Keratinocyte (primary cell): ENCODE data around the gene PTPRD. TPM values are rescaled to one million over a fixed set of nuclear protein-coding genes. Genes with fewer than 3 reads are reported as not detected.

Source experiments
- DNase-seq: peaks from one replicate; pipeline ENCODE4 v3.0.0-alpha.2; 2011; ENCODE audit warnings: low read depth, missing footprints, low spot score
- FAIRE-seq: peaks from 2 replicates; lab custom pipeline; 2011; peaks lifted over from hg19 to GRCh38; lab: Jason Lieb, UNC
- H2AFZ ChIP-seq: 2 replicates; pipeline ENCODE4 v1.6.0; 2012; ENCODE audit warnings: low read length, control low read depth, inconsistent platforms; ENCODE audit not compliant: control insufficient read depth
- H3K27ac ChIP-seq: 2 replicates; pipeline ENCODE4 v1.5.1; 2011; ENCODE audit warnings: low read length; ENCODE audit not compliant: control insufficient read depth, insufficient read depth
- H3K27me3 ChIP-seq: 3 replicates; pipeline ENCODE4 v1.6.0; 2011; ENCODE audit warnings: low read length; ENCODE audit not compliant: control insufficient read depth, insufficient read depth; ENCODE audit errors: extremely low read depth
- H3K36me3 ChIP-seq, 2 experiments: 2 replicates in 1 of 2; 3 replicates in 1 of 2; pipeline ENCODE4 v1.5.1; 2011; ENCODE audit warnings: low read length in 2 of 2, mild to moderate bottlenecking in 1 of 2; ENCODE audit not compliant: control insufficient read depth in 2 of 2, insufficient read depth in 2 of 2; ENCODE audit errors: extremely low read depth in 1 of 2
- H3K4me1 ChIP-seq: 3 replicates; pipeline ENCODE4 v1.5.1; 2011; ENCODE audit warnings: low read length; ENCODE audit not compliant: control insufficient read depth, insufficient read depth; ENCODE audit errors: extremely low read depth
- H3K4me2 ChIP-seq: 3 replicates; pipeline ENCODE4 v1.6.0; 2011; ENCODE audit warnings: low read depth, low read length; ENCODE audit not compliant: control insufficient read depth, insufficient read depth; ENCODE audit errors: extremely low read depth
- H3K4me3 ChIP-seq, 3 experiments: fragments of 200-600 bp in 1 of 3; sonication (generic) in 1 of 3; 2 replicates in 2 of 3; 3 replicates in 1 of 3; pipeline ENCODE4 v1.5.1; 2011 to 2016; ENCODE audit warnings: low read length in 3 of 3, mild to moderate bottlenecking in 3 of 3, control low read depth in 2 of 3, inconsistent platforms in 1 of 3, low read depth in 1 of 3, mixed read lengths in 1 of 3, mixed run types in 1 of 3, moderate library complexity in 1 of 3; ENCODE audit not compliant: control insufficient read depth in 2 of 3, insufficient read depth in 2 of 3; ENCODE audit errors: extremely low read depth in 1 of 3
- H3K79me2 ChIP-seq: 2 replicates; pipeline ENCODE4 v1.6.0; 2012; ENCODE audit warnings: low read length; ENCODE audit not compliant: control insufficient read depth, insufficient read depth
- H3K9ac ChIP-seq: 3 replicates; pipeline ENCODE4 v1.6.0; 2011; ENCODE audit warnings: low read length; ENCODE audit not compliant: control insufficient read depth, insufficient read depth; ENCODE audit errors: extremely low read depth
- H3K9me1 ChIP-seq: 3 replicates; pipeline ENCODE4 v1.6.0; 2011; ENCODE audit warnings: low read length; ENCODE audit not compliant: control insufficient read depth, insufficient read depth; ENCODE audit errors: extremely low read depth
- H3K9me3 ChIP-seq: 2 replicates; pipeline ENCODE4 v1.5.1; 2012; ENCODE audit warnings: low read depth, low read length; ENCODE audit not compliant: control insufficient read depth
- H4K20me1 ChIP-seq: 3 replicates; pipeline ENCODE4 v1.6.0; 2011; ENCODE audit warnings: low read length; ENCODE audit not compliant: control insufficient read depth, insufficient read depth; ENCODE audit errors: extremely low read depth
- EZH2 ChIP-seq: IDR thresholded peaks from one replicate; pipeline ENCODE4 v1.6.1; 2012; ENCODE audit warnings: inconsistent platforms, mild to moderate bottlenecking, low read length, moderate library complexity
- dilution Hi-C: fragments of 300-500 bp; cut with MboI; formaldehyde crosslinking; loops from one replicate; pipeline ENCODE4 v1.7.0; 2020; ENCODE audit warnings: low sequenced_read_pairs; ENCODE audit not compliant: extremely low pct_ligation_motif_present
- polyA plus RNA-seq, 5 experiments: library from polyadenylated mRNA; depleted of rRNA in 3 of 5; stranded (reverse) in 3 of 5; stranded (forward) in 1 of 5; unstranded in 1 of 5; fragments of >200 nt; gene quantifications; 1 replicate in 1 of 5; 2 replicates in 3 of 5; 3 replicates in 1 of 5; pipeline versions ENCODE4 v1.2.1 to v1.2.3, GENCODE V29; 2011 to 2012; ENCODE audit warnings: missing spikeins in 2 of 5, low read depth in 1 of 5, low replicate concordance in 1 of 5
- TF ChIP-seq, protein P1 (sequence below), 3 experiments: IDR thresholded peaks in 1 of 3; conservative IDR thresholded peaks in 1 of 3; optimal IDR thresholded peaks in 1 of 3; 2 replicates in 2 of 3; 3 replicates in 1 of 3; pipeline versions ENCODE3 to v1.5.1; 2011; ENCODE audit warnings: low read length in 3 of 3, mild to moderate bottlenecking in 3 of 3, moderate library complexity in 2 of 3, control low read depth in 1 of 3, inconsistent platforms in 1 of 3; ENCODE audit not compliant: insufficient read depth in 2 of 3; ENCODE audit errors: extremely low read depth in 1 of 3

The PTPRD gene
- polyA plus RNA-seq, 1 donor (not counting 4 experiments of a cell fraction or from before 2014, with no cell fraction given): 0.10 TPM

- Histone ChIP-seq H3K36me3 (no peaks in the 10 kb centered on the region), H3K9me3 (no peaks in the 10 kb centered on the region), H2AFZ (no peak overlapping the region), H3K4me1 (no peaks in the 10 kb centered on the region), H4K20me1 (no peaks in the 10 kb centered on the region), H3K4me2 (no peak overlapping the region), H3K27ac (no peak overlapping the region), H3K4me3 (no peak overlapping the region), H3K9me1 (no peaks in the 10 kb centered on the region), H3K79me2 (no peaks in the 10 kb centered on the region), H3K9ac (no peak overlapping the region), H3K27me3 (no peaks in the 10 kb centered on the region)
- TF ChIP-seq, protein P1, sequence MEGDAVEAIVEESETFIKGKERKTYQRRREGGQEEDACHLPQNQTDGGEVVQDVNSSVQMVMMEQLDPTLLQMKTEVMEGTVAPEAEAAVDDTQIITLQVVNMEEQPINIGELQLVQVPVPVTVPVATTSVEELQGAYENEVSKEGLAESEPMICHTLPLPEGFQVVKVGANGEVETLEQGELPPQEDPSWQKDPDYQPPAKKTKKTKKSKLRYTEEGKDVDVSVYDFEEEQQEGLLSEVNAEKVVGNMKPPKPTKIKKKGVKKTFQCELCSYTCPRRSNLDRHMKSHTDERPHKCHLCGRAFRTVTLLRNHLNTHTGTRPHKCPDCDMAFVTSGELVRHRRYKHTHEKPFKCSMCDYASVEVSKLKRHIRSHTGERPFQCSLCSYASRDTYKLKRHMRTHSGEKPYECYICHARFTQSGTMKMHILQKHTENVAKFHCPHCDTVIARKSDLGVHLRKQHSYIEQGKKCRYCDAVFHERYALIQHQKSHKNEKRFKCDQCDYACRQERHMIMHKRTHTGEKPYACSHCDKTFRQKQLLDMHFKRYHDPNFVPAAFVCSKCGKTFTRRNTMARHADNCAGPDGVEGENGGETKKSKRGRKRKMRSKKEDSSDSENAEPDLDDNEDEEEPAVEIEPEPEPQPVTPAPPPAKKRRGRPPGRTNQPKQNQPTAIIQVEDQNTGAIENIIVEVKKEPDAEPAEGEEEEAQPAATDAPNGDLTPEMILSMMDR (optimal IDR thresholded peaks at IDR 0.05 in 1 of 3, IDR thresholded peaks at IDR 0.05 in 1 of 3, conservative IDR thresholded peaks at IDR 0.05 in 1 of 3; ENCODE audit: extremely low read depth in 1 of 3, insufficient read depth in 2 of 3, low read length in 3 of 3): no peak
- no peak for TF ChIP-seq EZH2
- dilution Hi-C loops: no loop called here
- FAIRE-seq (no peak), DNase-seq (no peak)
Measured at GRCh38 chr9:8817335-8817734, 1795.5 kb downstream of the PTPRD start.

DNA sequence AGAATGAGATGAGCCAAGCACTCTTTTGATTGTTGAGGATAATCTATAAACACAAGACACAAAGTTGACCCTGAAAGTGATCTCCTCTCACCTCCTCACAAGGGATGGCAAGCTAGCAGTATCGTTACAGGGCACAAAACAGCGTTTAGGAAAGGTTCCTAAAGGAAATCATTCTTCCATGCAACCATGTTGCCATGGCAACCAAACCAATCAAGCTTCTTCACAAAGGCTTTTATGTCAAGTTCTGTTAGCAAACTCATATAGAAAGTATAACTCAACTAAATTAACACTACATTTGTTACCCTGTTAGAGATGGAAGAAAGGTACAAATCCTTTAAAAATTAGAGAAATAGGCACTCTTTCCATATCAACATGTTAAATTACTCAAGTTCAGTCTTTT is 1796.4 kb downstream of the PTPRD start:
- Histone ChIP-seq H3K9ac (no peak overlapping the region), H4K20me1 (no peaks in the 10 kb centered on the region), H3K4me3 (no peak overlapping the region), H3K9me3 (no peaks in the 10 kb centered on the region), H3K27ac (no peak overlapping the region), H3K9me1 (no peaks in the 10 kb centered on the region), H3K36me3 (no peaks in the 10 kb centered on the region), H2AFZ (no peak overlapping the region), H3K79me2 (no peaks in the 10 kb centered on the region), H3K27me3 (no peaks in the 10 kb centered on the region), H3K4me2 (no peak overlapping the region), H3K4me1 (no peaks in the 10 kb centered on the region)
- FAIRE-seq: no peak
- dilution Hi-C loops: no loop called here
- TF ChIP-seq, protein P1 (optimal IDR thresholded peaks at IDR 0.05 in 1 of 3, IDR thresholded peaks at IDR 0.05 in 1 of 3, conservative IDR thresholded peaks at IDR 0.05 in 1 of 3; ENCODE audit: extremely low read depth in 1 of 3, insufficient read depth in 2 of 3, low read length in 3 of 3): no peak
- TF ChIP-seq EZH2: no peak
- no peak for DNase-seq
